CMK (cell line): ENCODE measurements around the gene HIVEP3.

Source experiments
- DNase-seq: peaks from one replicate; pipeline ENCODE4 v3.0.0-alpha.2; 2010; ENCODE audit warnings: low read depth

HIVEP3 gene

GRCh38 chr1:41812051-41812450 lies 106.7 kb downstream of the HIVEP3 start:
- DNase-seq = peak; percentile 17

GRCh38 chr1:41811051-41811795 lies 107.5 kb downstream of the HIVEP3 start:
- DNase-seq = no peak

GRCh38 chr1:41810446-41810845 lies 108.3 kb downstream of the HIVEP3 start:
- DNase-seq = no peak

- DNase-seq = no peak
These were observed 109.0 kb downstream of the HIVEP3 start for GRCh38 chr1:41809692-41810091.

- no peak for DNase-seq
These were observed 111.3 kb downstream of the HIVEP3 start for GRCh38 chr1:41807390-41807789.

GRCh38 chr1:41806472-41807155 lies 112.1 kb downstream of the HIVEP3 start:
- DNase-seq = no peak

- DNase-seq = no peak
These were observed 112.8 kb downstream of the HIVEP3 start for GRCh38 chr1:41805771-41806471.

- no peak for DNase-seq
These were observed 114.5 kb downstream of the HIVEP3 start for GRCh38 chr1:41804176-41804575.

GRCh38 chr1:41803656-41804055 lies 115.1 kb downstream of the HIVEP3 start:
- no peak for DNase-seq

GRCh38 chr1:41802532-41803501 lies 115.9 kb downstream of the HIVEP3 start:
- no peak for DNase-seq

- no peak for DNase-seq
These were observed 118.4 kb downstream of the HIVEP3 start for GRCh38 chr1:41800311-41800829.

- DNase-seq = no peak
These were observed 119.0 kb downstream of the HIVEP3 start for GRCh38 chr1:41799723-41800122.

GRCh38 chr1:41799205-41799604 lies 119.5 kb downstream of the HIVEP3 start:
- DNase-seq = no peak

GRCh38 chr1:41795205-41795762 lies 123.4 kb downstream of the HIVEP3 start:
- no peak for DNase-seq

- no peak for DNase-seq
These were observed 124.7 kb downstream of the HIVEP3 start for GRCh38 chr1:41794031-41794430.

- DNase-seq = no peak
These were observed 126.3 kb downstream of the HIVEP3 start for GRCh38 chr1:41792485-41792770.

- DNase-seq = no peak
These were observed 126.8 kb downstream of the HIVEP3 start for GRCh38 chr1:41791667-41792484.

- DNase-seq = no peak
These were observed 128.4 kb downstream of the HIVEP3 start for GRCh38 chr1:41790351-41790750.

- no peak for DNase-seq
These were observed 128.9 kb downstream of the HIVEP3 start for GRCh38 chr1:41789661-41790330.

GRCh38 chr1:41788427-41788826 lies 130.3 kb downstream of the HIVEP3 start:
- no peak for DNase-seq
